GM12872 (cell line): Measurements from ENCODE around the gene PGF.

ENCODE experiments used
- TF ChIP-seq, protein P1 (sequence below): IDR thresholded peaks from 3 replicates; pipeline ENCODE4 v1.5.1; 2011; ENCODE audit warnings: low read depth, mild to moderate bottlenecking, low read length, moderate library complexity; ENCODE audit not compliant: insufficient read depth

The PGF gene

DNA sequence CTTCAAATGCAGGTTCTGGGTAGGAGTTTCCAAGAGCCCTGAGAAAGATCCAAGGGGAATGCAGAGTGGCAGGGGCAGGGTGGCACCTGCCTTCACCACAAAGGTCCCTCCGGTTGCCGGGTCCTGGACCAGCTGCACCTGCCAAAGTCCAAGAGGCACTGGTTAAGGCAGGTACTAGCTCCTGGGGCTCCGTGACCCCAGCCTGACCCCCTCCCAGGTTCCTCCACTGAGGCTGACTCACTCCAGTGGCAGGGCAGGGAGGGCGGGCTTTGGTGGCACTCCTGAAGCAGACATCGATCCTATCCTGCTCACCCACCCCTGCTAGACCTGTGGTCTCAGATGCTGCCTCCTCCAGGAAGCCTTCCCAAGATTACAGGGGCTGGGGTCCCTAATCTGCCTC is 43.7 kb downstream of the PGF start:
- TF ChIP-seq, protein P1, sequence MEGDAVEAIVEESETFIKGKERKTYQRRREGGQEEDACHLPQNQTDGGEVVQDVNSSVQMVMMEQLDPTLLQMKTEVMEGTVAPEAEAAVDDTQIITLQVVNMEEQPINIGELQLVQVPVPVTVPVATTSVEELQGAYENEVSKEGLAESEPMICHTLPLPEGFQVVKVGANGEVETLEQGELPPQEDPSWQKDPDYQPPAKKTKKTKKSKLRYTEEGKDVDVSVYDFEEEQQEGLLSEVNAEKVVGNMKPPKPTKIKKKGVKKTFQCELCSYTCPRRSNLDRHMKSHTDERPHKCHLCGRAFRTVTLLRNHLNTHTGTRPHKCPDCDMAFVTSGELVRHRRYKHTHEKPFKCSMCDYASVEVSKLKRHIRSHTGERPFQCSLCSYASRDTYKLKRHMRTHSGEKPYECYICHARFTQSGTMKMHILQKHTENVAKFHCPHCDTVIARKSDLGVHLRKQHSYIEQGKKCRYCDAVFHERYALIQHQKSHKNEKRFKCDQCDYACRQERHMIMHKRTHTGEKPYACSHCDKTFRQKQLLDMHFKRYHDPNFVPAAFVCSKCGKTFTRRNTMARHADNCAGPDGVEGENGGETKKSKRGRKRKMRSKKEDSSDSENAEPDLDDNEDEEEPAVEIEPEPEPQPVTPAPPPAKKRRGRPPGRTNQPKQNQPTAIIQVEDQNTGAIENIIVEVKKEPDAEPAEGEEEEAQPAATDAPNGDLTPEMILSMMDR, result no peak

DNA sequence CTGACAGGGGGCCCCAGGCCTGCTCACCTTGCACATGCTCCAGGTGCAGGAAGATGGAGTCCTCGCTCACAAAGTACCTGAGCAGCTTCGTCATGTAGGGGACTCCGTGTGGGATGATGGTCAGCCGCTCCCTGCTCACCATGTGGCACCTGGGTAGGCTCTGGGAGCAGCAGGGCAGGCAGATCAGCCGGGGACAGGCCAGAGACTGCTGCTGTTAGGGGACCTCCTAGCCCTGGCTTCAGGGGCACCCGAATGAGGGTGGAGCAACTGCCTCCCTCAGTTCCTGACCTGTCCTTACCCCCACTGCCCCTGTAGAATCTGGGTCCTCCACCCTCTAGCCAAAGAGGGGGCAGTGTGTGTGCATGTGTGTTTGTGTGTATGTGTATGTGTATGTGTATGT is 44.2 kb downstream of the PGF start:
- TF ChIP-seq, protein P1, result no peak

DNA sequence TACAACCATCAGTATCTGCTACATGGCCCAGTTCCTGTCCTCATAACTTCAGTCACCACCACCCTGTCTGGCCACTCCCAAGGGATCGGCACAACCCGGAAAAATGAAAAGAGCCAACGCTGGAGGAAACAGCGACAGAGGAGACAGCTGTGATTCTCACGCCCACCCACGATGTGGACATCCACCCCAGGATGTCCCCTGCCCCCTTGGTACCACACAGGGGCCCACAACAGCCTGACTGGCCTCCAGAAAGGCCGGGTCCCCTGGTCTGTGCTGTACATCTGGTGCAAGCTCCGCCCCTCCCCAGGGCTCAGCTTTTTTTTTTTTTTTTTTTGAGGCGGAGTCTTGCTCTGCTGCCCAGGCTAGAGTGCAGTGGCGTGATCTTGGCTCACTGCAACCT is 44.8 kb downstream of the PGF start:
- TF ChIP-seq, protein P1, result no peak

DNA sequence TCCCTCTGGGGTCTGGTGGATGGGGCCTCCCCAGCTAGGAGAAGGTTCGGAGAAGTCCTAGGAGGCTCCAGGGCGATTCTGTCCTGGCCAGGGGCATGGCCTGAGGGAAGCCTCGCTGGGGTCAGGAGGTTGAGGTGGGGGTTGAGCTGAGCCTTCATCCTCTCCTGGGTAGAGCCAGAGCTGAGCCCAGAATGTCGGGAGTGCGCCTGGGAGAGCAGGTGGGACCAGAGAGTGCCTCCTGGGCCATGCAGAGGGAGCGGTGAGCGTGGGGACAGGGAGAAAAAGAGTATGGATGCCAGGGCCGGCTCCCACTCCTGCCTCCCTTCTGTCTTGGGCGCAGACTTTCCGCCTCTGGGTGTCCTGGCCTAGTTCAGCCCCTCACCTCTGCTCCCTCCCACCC is 45.5 kb downstream of the PGF start:
- TF ChIP-seq, protein P1, result no peak

DNA sequence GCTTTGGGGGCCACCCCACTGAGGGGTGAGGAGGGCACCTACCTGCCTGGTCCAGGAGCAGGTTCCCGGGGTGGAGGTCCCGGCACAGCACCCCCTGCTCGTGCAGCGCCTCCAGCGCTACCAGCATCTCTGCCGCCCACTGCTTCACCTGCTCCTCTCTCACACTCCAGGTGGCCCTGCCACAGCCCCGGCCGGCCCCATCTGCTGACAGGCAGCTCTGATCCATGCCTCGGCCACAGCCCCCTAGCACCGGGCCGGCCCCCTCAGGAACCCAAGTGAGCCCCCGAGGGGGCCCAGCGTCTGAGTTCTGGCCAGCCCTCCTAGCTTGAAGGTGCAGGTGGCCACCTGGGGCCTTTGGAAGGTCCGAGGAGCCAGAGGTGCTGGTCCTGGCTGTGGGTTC is 45.9 kb downstream of the PGF start:
- TF ChIP-seq, protein P1, result no peak

DNA sequence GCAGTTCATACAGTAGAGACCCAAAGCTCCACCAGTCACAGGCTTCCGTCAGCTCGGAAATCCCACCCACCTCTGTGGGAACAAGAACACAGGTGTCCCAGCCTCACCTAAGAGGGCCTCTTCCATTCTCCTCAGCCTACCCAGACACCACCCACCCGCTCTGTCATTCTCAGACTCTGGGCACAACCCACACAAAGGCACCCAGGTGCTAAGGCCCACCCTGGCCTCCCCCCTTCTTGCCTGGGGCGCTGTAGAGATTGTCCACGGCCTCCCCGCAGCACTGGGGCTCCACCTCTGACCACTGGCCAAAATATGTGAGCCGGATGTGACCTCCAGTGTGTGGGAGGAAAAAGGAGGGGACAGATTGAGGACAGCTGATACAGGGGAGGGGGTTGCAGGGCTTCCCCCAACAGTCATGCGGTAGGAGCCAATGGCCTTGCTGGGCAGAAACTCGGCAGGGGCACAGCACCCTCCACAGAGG is 46.5 kb downstream of the PGF start:
- TF ChIP-seq, protein P1, result no peak

DNA sequence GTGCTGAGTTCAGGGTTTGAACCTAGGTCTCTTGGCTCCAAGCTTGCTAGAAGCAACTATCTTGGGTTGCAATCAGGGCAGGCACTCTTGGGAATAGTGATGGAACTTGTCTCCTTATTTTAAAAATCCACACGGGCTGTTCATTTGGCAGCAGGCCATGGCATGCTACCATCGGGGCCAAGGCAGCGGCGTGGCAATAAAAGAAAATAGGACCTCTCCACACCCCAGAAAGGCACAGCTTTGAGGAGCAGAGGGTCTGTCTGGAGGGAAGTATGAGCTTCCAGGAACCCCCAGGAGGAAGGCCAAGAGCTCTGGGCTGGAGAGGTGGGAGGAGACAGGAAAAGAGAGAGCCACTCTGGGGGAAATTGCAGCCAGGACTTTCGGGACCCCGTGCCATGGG is 47.7 kb downstream of the PGF start:
- TF ChIP-seq, protein P1, result no peak

DNA sequence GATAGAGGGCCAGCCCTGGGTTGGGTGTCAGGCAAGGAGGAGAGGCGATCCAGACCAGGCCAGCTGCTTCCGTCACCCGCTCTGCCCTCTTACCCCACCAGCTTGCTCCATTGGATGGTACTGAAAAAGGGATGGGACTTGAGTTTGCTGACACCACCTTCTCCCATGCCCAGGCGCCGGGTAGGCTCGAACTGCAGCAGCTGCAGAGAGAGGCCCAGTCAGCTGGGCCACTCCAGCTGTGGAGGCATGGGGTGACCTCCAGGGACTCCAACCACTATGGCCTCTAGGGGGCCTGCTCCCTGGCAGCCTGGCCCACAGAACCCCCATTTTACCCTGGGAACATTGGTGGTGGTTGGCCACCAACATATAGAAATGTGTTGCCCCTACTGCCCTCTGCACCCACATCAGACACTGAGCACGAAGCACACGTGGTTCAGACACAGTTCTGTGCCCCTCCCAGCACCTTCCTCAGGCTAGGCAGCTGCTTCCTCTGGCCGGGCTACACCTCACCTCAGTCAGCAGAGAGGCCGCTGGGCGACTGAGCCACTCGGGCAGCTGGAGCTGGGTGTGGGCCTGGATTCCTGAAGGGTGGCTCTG is 48.4 kb downstream of the PGF start:
- TF ChIP-seq, protein P1, result peak; percentile 60; the same call in 2 of the 3 replicates
